RWPE2 (cell line): ENCODE results near the gene EPS8L1.
"Not testable (repeated sequence)": the region's sequence is repeated elsewhere in the genome, so short reads cannot be mapped to it uniquely, and the experiment has no call there.

ENCODE experiments used
- ATAC-seq: fragments of 200-7000 bp; cut with Tn5 transposase; 3 replicates; pipeline ENCODE4 v1.9.1; 2021; ENCODE audit warnings: low read depth
- DNase-seq: peaks from one replicate; pipeline ENCODE4 v3.0.0-alpha.2; 2020; ENCODE audit warnings: low spot score
- H3K27ac ChIP-seq: fragments of 450-650 bp; 2 replicates; pipeline ENCODE4 v1.5.1; 2017; ENCODE audit warnings: mild to moderate bottlenecking; ENCODE audit not compliant: poor library complexity, severe bottlenecking
- H3K27me3 ChIP-seq: fragments of 250-450 bp; sonication (Bioruptor Pico); 2 replicates; pipeline ENCODE4 v1.5.1; 2021; ENCODE audit warnings: mild to moderate bottlenecking, moderate library complexity; ENCODE audit not compliant: insufficient read depth, poor library complexity, severe bottlenecking
- H3K36me3 ChIP-seq: fragments of 250-450 bp; sonication (Bioruptor Pico); 2 replicates; pipeline ENCODE4 v1.5.1; 2020; ENCODE audit warnings: low read depth, mild to moderate bottlenecking, moderate library complexity
- H3K4me1 ChIP-seq: fragments of 250-450 bp; sonication (Bioruptor Pico); 2 replicates; pipeline ENCODE4 v1.5.1; 2021; ENCODE audit warnings: mild to moderate bottlenecking, moderate library complexity; ENCODE audit not compliant: insufficient read depth, poor library complexity, severe bottlenecking
- H3K4me3 ChIP-seq: fragments of 250-450 bp; sonication (Bioruptor Pico); 2 replicates; pipeline ENCODE4 v1.5.1; 2021; ENCODE audit warnings: mild to moderate bottlenecking, moderate library complexity; ENCODE audit not compliant: severe bottlenecking
- H3K9me3 ChIP-seq: fragments of 250-450 bp; sonication (Bioruptor Pico); 2 replicates; pipeline ENCODE4 v1.5.1; 2021; ENCODE audit warnings: mild to moderate bottlenecking, moderate library complexity; ENCODE audit not compliant: severe bottlenecking
- TF ChIP-seq, protein P1 (sequence below): fragments of 450-650 bp; IDR thresholded peaks from one replicate; pipeline ENCODE4 v1.5.1; 2017; ENCODE audit warnings: mild to moderate bottlenecking, moderate library complexity; ENCODE audit not compliant: poor library complexity, severe bottlenecking

The EPS8L1 gene

GRCh38 chr19:55075371-55075998, at the start of gene EPS8L1:
Gene EPS8L1, plus strand, starts transcription at chr19:55075869. Its CDS starts 576 bp downstream, at chr19:55076445.
- H3K27ac ChIP-seq, result peak within 1 kb of the TSS; percentile 39
- TF ChIP-seq, protein P1, sequence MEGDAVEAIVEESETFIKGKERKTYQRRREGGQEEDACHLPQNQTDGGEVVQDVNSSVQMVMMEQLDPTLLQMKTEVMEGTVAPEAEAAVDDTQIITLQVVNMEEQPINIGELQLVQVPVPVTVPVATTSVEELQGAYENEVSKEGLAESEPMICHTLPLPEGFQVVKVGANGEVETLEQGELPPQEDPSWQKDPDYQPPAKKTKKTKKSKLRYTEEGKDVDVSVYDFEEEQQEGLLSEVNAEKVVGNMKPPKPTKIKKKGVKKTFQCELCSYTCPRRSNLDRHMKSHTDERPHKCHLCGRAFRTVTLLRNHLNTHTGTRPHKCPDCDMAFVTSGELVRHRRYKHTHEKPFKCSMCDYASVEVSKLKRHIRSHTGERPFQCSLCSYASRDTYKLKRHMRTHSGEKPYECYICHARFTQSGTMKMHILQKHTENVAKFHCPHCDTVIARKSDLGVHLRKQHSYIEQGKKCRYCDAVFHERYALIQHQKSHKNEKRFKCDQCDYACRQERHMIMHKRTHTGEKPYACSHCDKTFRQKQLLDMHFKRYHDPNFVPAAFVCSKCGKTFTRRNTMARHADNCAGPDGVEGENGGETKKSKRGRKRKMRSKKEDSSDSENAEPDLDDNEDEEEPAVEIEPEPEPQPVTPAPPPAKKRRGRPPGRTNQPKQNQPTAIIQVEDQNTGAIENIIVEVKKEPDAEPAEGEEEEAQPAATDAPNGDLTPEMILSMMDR, result no peak
- no peaks in the 10 kb centered on the region; the same call in 1 of the 2 replicates for H3K36me3 ChIP-seq
- H3K4me3 ChIP-seq, result peak within 1 kb of the TSS; percentile 31
- H3K9me3 ChIP-seq, result no peaks in the 10 kb centered on the region
- no peaks in the 10 kb centered on the region for H3K27me3 ChIP-seq
- peaks cover 8% of the 10 kb centered on the region for H3K4me1 ChIP-seq
- DNase-seq, result no peak
- peak; percentile 79 for ATAC-seq

- H3K9me3 ChIP-seq, H3K4me3 ChIP-seq, H3K27ac ChIP-seq, ATAC-seq, H3K27me3 ChIP-seq, H3K36me3 ChIP-seq, H3K4me1 ChIP-seq, DNase-seq: not testable (repeated sequence)
Measured at GRCh38 chr19:55027140-55027471, 48.6 kb upstream of the EPS8L1 start.

GRCh38 chr19:55027472-55028337, 48.0 kb upstream of the EPS8L1 start:
- no peaks in the 10 kb centered on the region for H3K9me3 ChIP-seq
- TF ChIP-seq, protein P1, result no peak
- no peaks in the 10 kb centered on the region for H3K27me3 ChIP-seq
- H3K4me1 ChIP-seq, result no peaks in the 10 kb centered on the region
- DNase-seq, result no peak
- ATAC-seq, result peak; percentile 86
- no peak overlapping the region for H3K4me3 ChIP-seq
- peak overlapping the region; percentile 18 for H3K27ac ChIP-seq
- no peaks in the 10 kb centered on the region for H3K36me3 ChIP-seq

GRCh38 chr19:55028757-55029156, 46.9 kb upstream of the EPS8L1 start:
- H3K4me3 ChIP-seq, result no peak overlapping the region
- H3K27me3 ChIP-seq, result no peaks in the 10 kb centered on the region
- TF ChIP-seq, protein P1, result no peak
- no peaks in the 10 kb centered on the region for H3K9me3 ChIP-seq
- H3K27ac ChIP-seq, result no peak overlapping the region
- H3K4me1 ChIP-seq, result no peaks in the 10 kb centered on the region
- H3K36me3 ChIP-seq, result no peaks in the 10 kb centered on the region
- no peak for ATAC-seq
- no peak for DNase-seq

DNA sequence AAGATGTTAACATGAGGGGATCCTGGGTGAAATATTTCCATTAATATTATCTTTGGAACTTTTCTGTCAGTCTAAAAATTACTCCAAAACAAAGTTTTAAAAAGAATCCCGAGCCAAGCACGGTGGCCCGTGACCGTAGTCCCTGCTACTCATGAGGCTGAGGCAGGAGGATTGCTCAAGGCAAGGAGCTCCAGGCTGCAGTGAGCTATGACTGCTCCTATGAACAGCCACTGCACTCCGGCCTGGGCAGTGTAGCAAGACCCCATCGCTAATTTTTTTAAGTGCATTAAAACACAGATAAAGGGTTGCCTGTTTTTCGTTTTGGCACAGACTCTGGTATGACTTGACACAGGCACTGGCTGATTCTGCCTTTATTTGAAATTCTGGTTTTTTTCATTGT, 44.5 kb upstream of the EPS8L1 start:
- Histone ChIP-seq H3K36me3 (no peaks in the 10 kb centered on the region), H3K4me3 (no peak overlapping the region), H3K27ac (no peak overlapping the region), H3K9me3 (no peaks in the 10 kb centered on the region), H3K4me1 (no peaks in the 10 kb centered on the region), H3K27me3 (no peaks in the 10 kb centered on the region)
- TF ChIP-seq, protein P1, result no peak
- DNase-seq (no peak), ATAC-seq (no peak)
